GM23338 (cell line): ENCODE measurements around the gene NPB. TPM values are rescaled to one million over a fixed set of nuclear protein-coding genes. Genes with fewer than 3 reads are reported as not detected.
A peak's percentile ranks its signal among the peaks of the same experiment; 100 is the strongest.

Source experiments
- ATAC-seq: fragments of 200-7000 bp; cut with Tn5 transposase; 3 replicates; pipeline ENCODE4 v1.9.1; 2020
- DNase-seq: peaks from one replicate; pipeline ENCODE4 v3.0.0-alpha.2; 2015; ENCODE audit warnings: low spot score
- H2AFZ ChIP-seq: fragments of 200-600 bp; sonication (generic); 2 replicates; pipeline ENCODE4 v1.8.0; 2016; ENCODE audit warnings: antibody characterized with exemption, mild to moderate bottlenecking, moderate library complexity
- H3F3A ChIP-seq: fragments of 200-600 bp; sonication (generic); replicated peaks from 2 replicates; pipeline ENCODE4 v1.8.0; 2017; ENCODE audit warnings: antibody characterized with exemption, mixed run types, low read depth
- H3K27ac ChIP-seq: fragments of 200-600 bp; sonication (generic); 2 replicates; pipeline ENCODE4 v1.6.1; 2016; ENCODE audit warnings: low read depth
- H3K27me3 ChIP-seq: fragments of 200-600 bp; sonication (generic); 2 replicates; pipeline ENCODE4 v1.8.0; 2016; ENCODE audit warnings: mild to moderate bottlenecking, mixed run types, moderate library complexity; ENCODE audit not compliant: insufficient read depth
- H3K36me3 ChIP-seq: fragments of 200-600 bp; sonication (generic); 2 replicates; pipeline ENCODE4 v1.8.0; 2016; ENCODE audit warnings: mild to moderate bottlenecking; ENCODE audit not compliant: insufficient read depth
- H3K4me1 ChIP-seq: fragments of 200-600 bp; sonication (generic); 2 replicates; pipeline ENCODE4 v1.8.0; 2016; ENCODE audit warnings: mild to moderate bottlenecking, moderate library complexity; ENCODE audit not compliant: insufficient read depth
- H3K4me2 ChIP-seq: fragments of 200-600 bp; sonication (generic); 2 replicates; pipeline ENCODE4 v1.7.1; 2017; ENCODE audit warnings: mixed run types
- H3K4me3 ChIP-seq: fragments of 200-600 bp; sonication (generic); 2 replicates; pipeline ENCODE4 v1.6.1; 2016; ENCODE audit warnings: mixed run types
- H3K79me2 ChIP-seq: fragments of 200-600 bp; sonication (generic); replicated peaks from 2 replicates; pipeline ENCODE4 v1.8.0; 2017; ENCODE audit warnings: mild to moderate bottlenecking; ENCODE audit not compliant: insufficient read depth
- H3K9me2 ChIP-seq: fragments of 200-600 bp; sonication (generic); 2 replicates; pipeline ENCODE4 v1.8.0; 2017; ENCODE audit not compliant: insufficient read depth
- H4K20me1 ChIP-seq: fragments of 200-600 bp; sonication (generic); replicated peaks from 2 replicates; pipeline ENCODE4 v1.8.0; 2017; ENCODE audit warnings: mild to moderate bottlenecking; ENCODE audit not compliant: insufficient read depth
- H3K27ac Mint-ChIP-seq: 2 replicates; pipeline ENCODE4 v1.8.0; 2020; ENCODE audit warnings: inconsistent platforms, mild to moderate bottlenecking, moderate library complexity, mixed read lengths
- H3K27me3 Mint-ChIP-seq: 3 replicates; pipeline ENCODE4 v1.8.0; 2022; ENCODE audit warnings: low read depth, mild to moderate bottlenecking, moderate library complexity, mixed read lengths, inconsistent platforms; ENCODE audit not compliant: insufficient read depth, poor library complexity
- H3K36me3 Mint-ChIP-seq: 3 replicates; pipeline ENCODE4 v1.8.0; 2021; ENCODE audit warnings: low read depth, mild to moderate bottlenecking, inconsistent platforms, moderate library complexity, mixed read lengths
- H3K4me1 Mint-ChIP-seq: 3 replicates; pipeline ENCODE4 v1.8.0; 2020; ENCODE audit warnings: mild to moderate bottlenecking, inconsistent platforms, mixed read lengths
- H3K4me3 Mint-ChIP-seq: 3 replicates; pipeline ENCODE4 v1.8.0; 2021; ENCODE audit warnings: moderate library complexity, mild to moderate bottlenecking, inconsistent platforms, mixed read lengths
- H3K9me3 Mint-ChIP-seq: 3 replicates; pipeline ENCODE4 v1.8.0; 2020; ENCODE audit warnings: moderate library complexity, mild to moderate bottlenecking, inconsistent platforms, mixed read lengths
- CREB1 ChIP-seq: fragments of 250-450 bp; sonication (Bioruptor Pico); IDR thresholded peaks from 2 replicates; pipeline ENCODE4 v1.5.0; 2020; ENCODE audit warnings: low read depth, mild to moderate bottlenecking, moderate library complexity
- EZH2 ChIP-seq: fragments of 200-600 bp; sonication (generic); IDR thresholded peaks from one replicate; pipeline ENCODE4 v1.8.0; 2017; ENCODE audit warnings: antibody characterized with exemption, mild to moderate bottlenecking, low read depth; ENCODE audit not compliant: unreplicated experiment
- EZH2phosphoT487 ChIP-seq: fragments of 200-600 bp; sonication (generic); IDR thresholded peaks from one replicate; pipeline ENCODE4 v1.8.1; 2018; ENCODE audit warnings: antibody characterized with exemption; ENCODE audit not compliant: unreplicated experiment
- JUNB ChIP-seq: IDR thresholded peaks from one replicate; pipeline ENCODE4 v1.6.1; 2016; ENCODE audit warnings: antibody characterized with exemption; ENCODE audit not compliant: unreplicated experiment
- NANOG ChIP-seq: IDR thresholded peaks from 2 replicates; pipeline ENCODE4 v1.6.1; 2016; ENCODE audit warnings: antibody characterized with exemption, borderline replicate concordance
- POLR2AphosphoS5 ChIP-seq: IDR thresholded peaks from 2 replicates; pipeline ENCODE4 v1.6.1; 2016; ENCODE audit warnings: antibody characterized with exemption, low read depth
- STAT1 ChIP-seq: IDR thresholded peaks from one replicate; pipeline ENCODE4 v1.6.1; 2016; ENCODE audit warnings: antibody characterized with exemption; ENCODE audit not compliant: unreplicated experiment
- ZNF114 ChIP-seq: fragments of 250-450 bp; sonication (Bioruptor Pico); IDR thresholded peaks from 2 replicates; pipeline ENCODE4 v1.5.0; 2020; ENCODE audit warnings: mild to moderate bottlenecking, moderate library complexity
- ZNF331 ChIP-seq: fragments of 250-450 bp; sonication (Bioruptor Pico); IDR thresholded peaks from 2 replicates; pipeline ENCODE4 v1.5.0; 2020; ENCODE audit warnings: low read depth, mild to moderate bottlenecking, moderate library complexity
- polyA plus RNA-seq: library from polyadenylated mRNA; unstranded; fragments of >200 nt; fragmentation: Nextera tagmentation; extraction: Ambion mirVana; gene quantifications from 2 replicates; pipeline ENCODE4 v1.2.1, GENCODE V29; 2016
- total RNA-seq: library from RNA; depleted of rRNA; stranded (reverse); fragments of >200 nt; shearing (Covaris generic); gene quantifications from 2 replicates; pipeline ENCODE4 v1.2.3, GENCODE V29; 2014
- TF ChIP-seq, protein P1 (sequence below), 2 experiments: fragments of 200-600 bp in 1 of 2; sonication (generic) in 1 of 2; conservative IDR thresholded peaks; 2 replicates each; pipeline versions ENCODE4 v1.5.1 to v1.6.1; 2016 to 2017; ENCODE audit warnings: antibody characterized with exemption in 2 of 2, low read depth in 2 of 2, mild to moderate bottlenecking in 2 of 2, moderate library complexity in 1 of 2
- TF ChIP-seq, protein P2 (sequence below): fragments of 250-450 bp; sonication (Bioruptor Pico); IDR thresholded peaks from 2 replicates; pipeline ENCODE4 v1.5.0; 2020; ENCODE audit warnings: mild to moderate bottlenecking, moderate library complexity
- TF ChIP-seq, protein P3 (sequence below): IDR thresholded peaks from 2 replicates; pipeline ENCODE4 v1.6.1; 2016; ENCODE audit warnings: antibody characterized with exemption

NPB gene
- total and polyA plus RNA-seq, 2 experiments from 2014 or later, result 3.6 to 3.8 TPM

DNA sequence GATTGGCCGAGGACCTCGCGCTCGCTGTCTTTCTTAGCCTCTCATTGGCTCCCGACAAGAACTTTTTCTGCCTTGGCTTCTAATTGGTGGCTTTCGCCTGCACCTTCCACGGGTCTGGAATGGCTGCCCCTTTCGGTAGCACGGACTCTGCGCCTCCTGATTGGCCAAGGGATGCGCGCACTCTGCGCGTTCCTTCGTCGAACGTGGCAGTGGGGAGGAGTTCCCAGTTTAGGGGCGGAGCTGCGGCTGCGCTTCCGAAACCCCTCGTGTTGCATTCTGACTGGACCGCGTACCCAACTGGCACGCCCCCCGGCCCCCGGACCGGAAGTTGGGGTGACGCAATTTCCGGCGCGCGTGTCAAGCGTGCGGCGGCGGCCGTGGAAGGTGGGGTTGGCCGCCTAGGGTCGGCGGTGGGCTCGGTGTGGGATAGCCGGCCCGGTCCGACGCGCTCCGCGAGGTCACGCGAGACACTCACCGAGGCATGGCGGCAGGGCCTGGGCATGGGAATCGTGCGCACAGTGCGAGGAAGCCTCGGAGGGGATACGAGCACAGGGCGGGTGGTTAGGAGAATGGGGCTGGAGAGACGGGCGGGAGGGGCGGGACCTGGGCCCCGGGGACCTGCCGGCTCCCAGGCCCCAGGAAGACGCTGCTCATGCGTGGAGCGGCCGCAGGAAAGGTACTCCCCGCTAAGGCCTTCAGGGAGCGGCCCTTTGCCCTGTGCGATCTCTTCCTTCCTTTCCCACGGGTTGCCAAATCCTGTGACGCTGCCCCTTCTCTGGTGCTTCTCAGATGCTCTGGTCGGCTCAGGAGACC lies 41.1 kb upstream of the NPB start (continued):
- 0 out of 2 replicates have a peak, but pooled peaks have one; percentile 42 for TF ChIP-seq ZNF331
- no peak for TF ChIP-seq STAT1
- no peak for TF ChIP-seq NANOG
- no peak for TF ChIP-seq EZH2
- TF ChIP-seq, protein P1, sequence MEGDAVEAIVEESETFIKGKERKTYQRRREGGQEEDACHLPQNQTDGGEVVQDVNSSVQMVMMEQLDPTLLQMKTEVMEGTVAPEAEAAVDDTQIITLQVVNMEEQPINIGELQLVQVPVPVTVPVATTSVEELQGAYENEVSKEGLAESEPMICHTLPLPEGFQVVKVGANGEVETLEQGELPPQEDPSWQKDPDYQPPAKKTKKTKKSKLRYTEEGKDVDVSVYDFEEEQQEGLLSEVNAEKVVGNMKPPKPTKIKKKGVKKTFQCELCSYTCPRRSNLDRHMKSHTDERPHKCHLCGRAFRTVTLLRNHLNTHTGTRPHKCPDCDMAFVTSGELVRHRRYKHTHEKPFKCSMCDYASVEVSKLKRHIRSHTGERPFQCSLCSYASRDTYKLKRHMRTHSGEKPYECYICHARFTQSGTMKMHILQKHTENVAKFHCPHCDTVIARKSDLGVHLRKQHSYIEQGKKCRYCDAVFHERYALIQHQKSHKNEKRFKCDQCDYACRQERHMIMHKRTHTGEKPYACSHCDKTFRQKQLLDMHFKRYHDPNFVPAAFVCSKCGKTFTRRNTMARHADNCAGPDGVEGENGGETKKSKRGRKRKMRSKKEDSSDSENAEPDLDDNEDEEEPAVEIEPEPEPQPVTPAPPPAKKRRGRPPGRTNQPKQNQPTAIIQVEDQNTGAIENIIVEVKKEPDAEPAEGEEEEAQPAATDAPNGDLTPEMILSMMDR (conservative IDR thresholded peaks at IDR 0.05; ENCODE audit: low read depth in 2 of 2), result no peak
- peak; percentile 91 for TF ChIP-seq CREB1 (CRISPR knock-in tag)

DNA sequence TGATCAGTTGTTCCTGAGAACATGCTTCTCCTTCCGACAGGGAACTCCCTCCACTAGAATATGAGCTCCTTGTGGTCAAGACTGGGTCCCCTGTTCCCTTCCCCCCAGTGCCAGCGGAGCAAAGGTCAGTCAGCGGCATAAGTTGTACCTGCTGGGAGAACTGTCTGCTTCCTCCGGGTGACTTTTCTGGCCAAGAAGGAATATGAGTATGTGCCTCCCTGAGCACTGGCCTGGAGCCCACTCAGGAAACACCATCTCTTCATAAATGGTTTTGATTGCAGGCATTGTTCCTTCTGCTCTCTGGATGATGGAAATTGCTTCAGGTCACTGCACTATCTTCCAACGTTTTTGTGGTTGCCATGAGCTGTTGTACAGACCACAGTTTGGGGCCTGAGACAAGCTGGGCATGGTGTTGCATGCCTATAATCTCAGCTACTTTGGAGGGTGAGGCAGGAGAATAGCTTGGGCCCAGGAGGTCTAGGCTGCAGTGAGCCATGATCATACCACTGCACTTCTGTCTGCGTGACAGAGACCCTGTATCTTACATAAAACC lies 38.8 kb upstream of the NPB start:
- Mint-ChIP-seq H3K9me3 (peaks cover 2% of the 10 kb centered on the region; the same call in 1 of the 3 replicates), H3K27ac (no peak overlapping the region), H3K27me3 (peaks cover 36% of the 10 kb centered on the region), H3K36me3 (peaks cover 40% of the 10 kb centered on the region), H3K4me1 (peaks cover 27% of the 10 kb centered on the region), H3K4me3 (peak overlapping the region; percentile 65)
- peaks cover 61% of the 10 kb centered on the region for H3F3A ChIP-seq
- peaks cover 6% of the 10 kb centered on the region; the same call in 1 of the 2 replicates for H3K36me3 ChIP-seq
- no peak overlapping the region for H2AFZ ChIP-seq
- DNase-seq (no peak), ATAC-seq (no peak)
- H4K20me1 ChIP-seq, result peaks cover 43% of the 10 kb centered on the region
- H3K9me2 ChIP-seq, result no peaks in the 10 kb centered on the region
- peaks cover 16% of the 10 kb centered on the region for H3K4me1 ChIP-seq
- H3K27ac ChIP-seq, result no peak overlapping the region
- H3K79me2 ChIP-seq, result peaks cover 52% of the 10 kb centered on the region
- H3K4me3 ChIP-seq, result no peak overlapping the region
- H3K4me2 ChIP-seq, result no peak overlapping the region
- H3K27me3 ChIP-seq, result no peaks in the 10 kb centered on the region
- TF ChIP-seq EZH2 (no peak), ZNF331 (no peak), CREB1 (CRISPR knock-in tag) (no peak), ZNF114 (no peak), STAT1 (no peak), POLR2AphosphoS5 (no peak), JUNB (no peak), EZH2phosphoT487 (no peak), NANOG (no peak)
- TF ChIP-seq, protein P2, sequence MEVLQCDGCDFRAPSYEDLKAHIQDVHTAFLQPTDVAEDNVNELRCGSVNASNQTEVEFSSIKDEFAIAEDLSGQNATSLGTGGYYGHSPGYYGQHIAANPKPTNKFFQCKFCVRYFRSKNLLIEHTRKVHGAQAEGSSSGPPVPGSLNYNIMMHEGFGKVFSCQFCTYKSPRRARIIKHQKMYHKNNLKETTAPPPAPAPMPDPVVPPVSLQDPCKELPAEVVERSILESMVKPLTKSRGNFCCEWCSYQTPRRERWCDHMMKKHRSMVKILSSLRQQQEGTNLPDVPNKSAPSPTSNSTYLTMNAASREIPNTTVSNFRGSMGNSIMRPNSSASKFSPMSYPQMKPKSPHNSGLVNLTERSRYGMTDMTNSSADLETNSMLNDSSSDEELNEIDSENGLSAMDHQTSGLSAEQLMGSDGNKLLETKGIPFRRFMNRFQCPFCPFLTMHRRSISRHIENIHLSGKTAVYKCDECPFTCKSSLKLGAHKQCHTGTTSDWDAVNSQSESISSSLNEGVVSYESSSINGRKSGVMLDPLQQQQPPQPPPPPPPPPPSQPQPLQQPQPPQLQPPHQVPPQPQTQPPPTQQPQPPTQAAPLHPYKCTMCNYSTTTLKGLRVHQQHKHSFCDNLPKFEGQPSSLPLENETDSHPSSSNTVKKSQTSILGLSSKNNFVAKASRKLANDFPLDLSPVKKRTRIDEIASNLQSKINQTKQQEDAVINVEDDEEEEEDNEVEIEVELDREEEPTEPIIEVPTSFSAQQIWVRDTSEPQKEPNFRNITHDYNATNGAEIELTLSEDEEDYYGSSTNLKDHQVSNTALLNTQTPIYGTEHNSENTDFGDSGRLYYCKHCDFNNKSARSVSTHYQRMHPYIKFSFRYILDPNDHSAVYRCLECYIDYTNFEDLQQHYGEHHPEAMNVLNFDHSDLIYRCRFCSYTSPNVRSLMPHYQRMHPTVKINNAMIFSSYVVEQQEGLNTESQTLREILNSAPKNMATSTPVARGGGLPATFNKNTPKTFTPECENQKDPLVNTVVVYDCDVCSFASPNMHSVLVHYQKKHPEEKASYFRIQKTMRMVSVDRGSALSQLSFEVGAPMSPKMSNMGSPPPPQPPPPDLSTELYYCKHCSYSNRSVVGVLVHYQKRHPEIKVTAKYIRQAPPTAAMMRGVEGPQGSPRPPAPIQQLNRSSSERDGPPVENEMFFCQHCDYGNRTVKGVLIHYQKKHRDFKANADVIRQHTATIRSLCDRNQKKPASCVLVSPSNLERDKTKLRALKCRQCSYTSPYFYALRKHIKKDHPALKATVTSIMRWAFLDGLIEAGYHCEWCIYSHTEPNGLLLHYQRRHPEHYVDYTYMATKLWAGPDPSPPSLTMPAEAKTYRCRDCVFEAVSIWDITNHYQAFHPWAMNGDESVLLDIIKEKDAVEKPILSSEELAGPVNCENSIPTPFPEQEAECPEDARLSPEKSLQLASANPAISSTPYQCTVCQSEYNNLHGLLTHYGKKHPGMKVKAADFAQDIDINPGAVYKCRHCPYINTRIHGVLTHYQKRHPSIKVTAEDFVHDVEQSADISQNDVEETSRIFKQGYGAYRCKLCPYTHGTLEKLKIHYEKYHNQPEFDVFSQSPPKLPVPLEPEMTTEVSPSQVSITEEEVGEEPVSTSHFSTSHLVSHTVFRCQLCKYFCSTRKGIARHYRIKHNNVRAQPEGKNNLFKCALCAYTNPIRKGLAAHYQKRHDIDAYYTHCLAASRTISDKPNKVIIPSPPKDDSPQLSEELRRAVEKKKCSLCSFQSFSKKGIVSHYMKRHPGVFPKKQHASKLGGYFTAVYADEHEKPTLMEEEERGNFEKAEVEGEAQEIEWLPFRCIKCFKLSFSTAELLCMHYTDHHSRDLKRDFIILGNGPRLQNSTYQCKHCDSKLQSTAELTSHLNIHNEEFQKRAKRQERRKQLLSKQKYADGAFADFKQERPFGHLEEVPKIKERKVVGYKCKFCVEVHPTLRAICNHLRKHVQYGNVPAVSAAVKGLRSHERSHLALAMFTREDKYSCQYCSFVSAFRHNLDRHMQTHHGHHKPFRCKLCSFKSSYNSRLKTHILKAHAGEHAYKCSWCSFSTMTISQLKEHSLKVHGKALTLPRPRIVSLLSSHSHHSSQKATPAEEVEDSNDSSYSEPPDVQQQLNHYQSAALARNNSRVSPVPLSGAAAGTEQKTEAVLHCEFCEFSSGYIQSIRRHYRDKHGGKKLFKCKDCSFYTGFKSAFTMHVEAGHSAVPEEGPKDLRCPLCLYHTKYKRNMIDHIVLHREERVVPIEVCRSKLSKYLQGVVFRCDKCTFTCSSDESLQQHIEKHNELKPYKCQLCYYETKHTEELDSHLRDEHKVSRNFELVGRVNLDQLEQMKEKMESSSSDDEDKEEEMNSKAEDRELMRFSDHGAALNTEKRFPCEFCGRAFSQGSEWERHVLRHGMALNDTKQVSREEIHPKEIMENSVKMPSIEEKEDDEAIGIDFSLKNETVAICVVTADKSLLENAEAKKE, result no peak
- TF ChIP-seq, protein P3, sequence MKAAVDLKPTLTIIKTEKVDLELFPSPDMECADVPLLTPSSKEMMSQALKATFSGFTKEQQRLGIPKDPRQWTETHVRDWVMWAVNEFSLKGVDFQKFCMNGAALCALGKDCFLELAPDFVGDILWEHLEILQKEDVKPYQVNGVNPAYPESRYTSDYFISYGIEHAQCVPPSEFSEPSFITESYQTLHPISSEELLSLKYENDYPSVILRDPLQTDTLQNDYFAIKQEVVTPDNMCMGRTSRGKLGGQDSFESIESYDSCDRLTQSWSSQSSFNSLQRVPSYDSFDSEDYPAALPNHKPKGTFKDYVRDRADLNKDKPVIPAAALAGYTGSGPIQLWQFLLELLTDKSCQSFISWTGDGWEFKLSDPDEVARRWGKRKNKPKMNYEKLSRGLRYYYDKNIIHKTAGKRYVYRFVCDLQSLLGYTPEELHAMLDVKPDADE, result no peak
